Measurements from ENCODE around the gene ARL11. TPM values are rescaled to one million over a fixed set of nuclear protein-coding genes. Genes with fewer than 3 reads are reported as not detected.

The ARL11 gene
- total and polyA plus RNA-seq, 12 donors, result 0.09 to 1.1 (median 0.23) TPM

- intact Hi-C loops (cut with DNase I), result loop anchor here in 3 of 10 donors (2.0 to 10.0 kb wide), 3 partner anchors 174 to 178 kb away; no protein-coding TSS in a partner anchor
- Histone ChIP-seq H3K36me3 (peaks cover 0 to 14% (median 5%) of the 10 kb centered on the region in 9 donors), H3K4me1 (peaks cover 0 to 14% (median 0%) of the 10 kb centered on the region in 9 donors), H3K27ac (peak overlapping the region in 1 of 10 donors; percentile 27), H3K9me3 (no peaks in the 10 kb centered on the region), H3K27me3 (no peaks in the 10 kb centered on the region), H3K4me3 (no peak overlapping the region)
- ATAC-seq (no peak), DNase-seq (no peak)
- TF ChIP-seq CTCF (IDR thresholded peaks at IDR 0.05), result no peak
- WGBS, 2 donors, result 57 to 75% methylated on average over 5 of the region's 5 CpGs
These were observed 42.5 kb downstream of the ARL11 start for GRCh38 chr13:49670828-49671227.

GRCh38 chr13:49676581-49677298, 48.4 kb downstream of the ARL11 start:
- H3K4me3 ChIP-seq, result no peak overlapping the region
- H3K27me3 ChIP-seq, result no peaks in the 10 kb centered on the region
- no peak for DNase-seq
- no peaks in the 10 kb centered on the region for H3K36me3 ChIP-seq
- no peak overlapping the region for H3K27ac ChIP-seq
- TF ChIP-seq CTCF (IDR thresholded peaks at IDR 0.05), result no peak
- WGBS, 2 donors, result 97 to 98% methylated on average over 6 of the region's 6 CpGs
- intact Hi-C loops (cut with DNase I), result loop anchor here in 1 of 10 donors (10.0 kb wide), 1 partner anchor 168 kb away; no protein-coding TSS in a partner anchor
- H3K9me3 ChIP-seq, result no peaks in the 10 kb centered on the region
- no peak for ATAC-seq
- H3K4me1 ChIP-seq, result no peaks in the 10 kb centered on the region

- no peak overlapping the region for H3K4me3 ChIP-seq
- DNase-seq, result no peak
- no peak for TF ChIP-seq CTCF (IDR thresholded peaks at IDR 0.05)
- H3K27ac ChIP-seq, result no peak overlapping the region
- no peaks in the 10 kb centered on the region for H3K4me1 ChIP-seq
- WGBS, 2 donors, result 96 to 97% methylated on average over 48 of the region's 48 CpGs
- no peaks in the 10 kb centered on the region for H3K36me3 ChIP-seq
- H3K27me3 ChIP-seq, result no peaks in the 10 kb centered on the region
- intact Hi-C loops (cut with DNase I), result loop anchor here in 1 of 10 donors (10.0 kb wide), 1 partner anchor 166 kb away; no protein-coding TSS in a partner anchor
- ATAC-seq, result peak in 1 of 8 donors; percentile 13
- H3K9me3 ChIP-seq, result no peaks in the 10 kb centered on the region
These were observed 50.0 kb downstream of the ARL11 start for GRCh38 chr13:49678191-49678914.

- no peak for ATAC-seq
- 81 to 82% methylated on average over 3 of the region's 3 CpGs for WGBS, 2 donors
- intact Hi-C loops (cut with DNase I), result loop anchor here in 1 of 10 donors (10.0 kb wide), 1 partner anchor 166 kb away; no protein-coding TSS in a partner anchor
These were observed 50.9 kb downstream of the ARL11 start for GRCh38 chr13:49679246-49679645.

More at GRCh38 chr13:49679246-49679645, 50.9 kb downstream of the ARL11 start:
- H3K36me3 ChIP-seq, result peaks cover 0 to 1% (median 0%) of the 10 kb centered on the region in 9 donors
- DNase-seq, result no peak
- no peak overlapping the region for H3K4me3 ChIP-seq
- no peaks in the 10 kb centered on the region for H3K9me3 ChIP-seq
- no peaks in the 10 kb centered on the region for H3K4me1 ChIP-seq
- H3K27ac ChIP-seq, result no peak overlapping the region
- peak in 2 of 9 donors; percentile 9 for TF ChIP-seq CTCF (IDR thresholded peaks at IDR 0.05)
- no peaks in the 10 kb centered on the region for H3K27me3 ChIP-seq
